Measurements from ENCODE around the gene MSMO1. TPM values are rescaled to one million over a fixed set of nuclear protein-coding genes. Genes with fewer than 3 reads are reported as not detected.

MSMO1 gene
- total RNA-seq, 2 donors from 2014 or later: 106 to 109 TPM

DNA sequence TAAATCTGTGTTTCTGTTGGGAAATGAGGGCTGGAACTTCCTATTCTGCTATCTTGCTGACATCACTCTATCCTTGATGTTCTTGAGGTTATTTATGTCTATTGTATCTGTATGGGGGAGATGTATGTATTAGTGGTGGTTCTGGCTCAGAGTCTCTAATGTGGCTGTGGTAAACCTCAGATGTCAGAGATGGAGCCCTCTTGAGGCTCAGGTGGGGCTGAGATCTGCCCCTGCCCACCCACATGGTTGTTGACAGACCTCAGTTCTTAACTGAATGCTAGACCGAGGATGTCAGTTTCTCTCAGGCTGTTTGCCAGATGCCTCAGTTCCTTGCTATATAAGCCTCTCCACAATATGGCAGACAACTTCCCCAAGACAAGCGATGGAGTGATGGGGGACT lies 48.0 kb downstream of the MSMO1 start:
- no peak for TF ChIP-seq CTCF (conservative IDR thresholded peaks at IDR 0.05)
- Mint-ChIP-seq H3K4me1 (peaks cover 20% of the 10 kb centered on the region), H3K9me3 (no peaks in the 10 kb centered on the region), H3K27ac (no peak overlapping the region), H3K27me3 (ENCODE audit: insufficient read depth) (peaks cover 11% of the 10 kb centered on the region), H3K36me3 (ENCODE audit: low read depth) (no peaks in the 10 kb centered on the region), H3K4me3 (no peak overlapping the region)
- no peak for DNase-seq
- WGBS, 2 experiments (ENCODE audit: insufficient coverage in 1 of 2, insufficient read length in 1 of 2): 81% methylated on average over 2 of the region's 2 CpGs; no CpG with 5 or more reads in 1 of the 2 experiments
- H3K27ac ChIP-seq (ENCODE audit: low read depth, low read length): no peak overlapping the region
- H3K27me3 ChIP-seq (ENCODE audit: control insufficient read depth, insufficient read depth, low read length, poor library complexity, severe bottlenecking): no peaks in the 10 kb centered on the region
- H3K9ac ChIP-seq (ENCODE audit: extremely low read depth, low read length, poor library complexity, severe bottlenecking): no peak overlapping the region
- no peaks in the 10 kb centered on the region for H3K36me3 ChIP-seq (ENCODE audit: control insufficient read depth, insufficient read depth, low read length)
- peaks cover 3% of the 10 kb centered on the region for H3K4me1 ChIP-seq (ENCODE audit: control insufficient read depth, insufficient read depth, low read length)
- no peaks in the 10 kb centered on the region for H3K9me3 ChIP-seq (ENCODE audit: control insufficient read depth, low read length)
- H3K4me3 ChIP-seq (ENCODE audit: low read length): no peak overlapping the region

DNA sequence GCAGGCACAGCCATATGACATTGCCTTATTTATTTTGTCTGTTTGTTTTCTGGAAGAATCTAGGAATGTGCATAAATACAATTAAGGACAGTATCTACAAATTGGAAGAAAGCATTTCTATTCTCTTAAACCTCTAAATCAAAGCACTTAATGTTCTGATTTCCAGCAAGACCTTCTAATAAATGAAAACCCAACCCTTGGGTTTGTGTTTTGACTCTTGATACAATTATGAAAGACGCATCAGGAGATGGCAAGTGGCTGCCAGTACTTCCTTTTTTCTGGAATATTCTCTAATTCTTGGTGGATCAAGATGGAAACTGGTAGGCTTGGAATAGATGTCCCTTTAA lies 50.9 kb downstream of the MSMO1 start:
- no peaks in the 10 kb centered on the region for H3K9me3 ChIP-seq (ENCODE audit: control insufficient read depth, low read length)
- no peak for TF ChIP-seq CTCF (conservative IDR thresholded peaks at IDR 0.05)
- DNase-seq: no peak
- peaks cover 14% of the 10 kb centered on the region for H3K36me3 ChIP-seq (ENCODE audit: control insufficient read depth, insufficient read depth, low read length)
- Mint-ChIP-seq H3K27me3 (ENCODE audit: insufficient read depth) (peaks cover 11% of the 10 kb centered on the region), H3K4me3 (peak overlapping the region; percentile 77), H3K27ac (no peak overlapping the region), H3K9me3 (no peaks in the 10 kb centered on the region), H3K4me1 (peaks cover 43% of the 10 kb centered on the region), H3K36me3 (ENCODE audit: low read depth) (no peaks in the 10 kb centered on the region)
- H3K4me3 ChIP-seq (ENCODE audit: low read length): peak overlapping the region; percentile 83
- H3K9ac ChIP-seq (ENCODE audit: extremely low read depth, low read length, poor library complexity, severe bottlenecking): peak overlapping the region; percentile 70
- H3K27me3 ChIP-seq (ENCODE audit: control insufficient read depth, insufficient read depth, low read length, poor library complexity, severe bottlenecking): no peaks in the 10 kb centered on the region
- 40 to 90% methylated on average over 1 of the region's 1 CpG for WGBS, 2 experiments (ENCODE audit: insufficient coverage in 1 of 2, insufficient read length in 1 of 2)
- H3K27ac ChIP-seq (ENCODE audit: low read depth, low read length): no peak overlapping the region
- peaks cover 13% of the 10 kb centered on the region for H3K4me1 ChIP-seq (ENCODE audit: control insufficient read depth, insufficient read depth, low read length)

- 1 to 4% methylated on average over 22 to 82 of the region's 82 CpGs for WGBS, 2 experiments (ENCODE audit: insufficient coverage in 1 of 2, insufficient read length in 1 of 2)
These were observed 51.5 kb downstream of the MSMO1 start, which contains the start of gene CPE for GRCh38 chr4:165378745-165379677. CPE (plus strand) TSS chr4:165379008; CDS start chr4:165379222, 214 bp downstream.

More at GRCh38 chr4:165378745-165379677, 51.5 kb downstream of the MSMO1 start, which contains the start of gene CPE:
- H3K36me3 Mint-ChIP-seq (ENCODE audit: low read depth): no peaks in the 10 kb centered on the region
- H3K4me3 Mint-ChIP-seq: peak within 1 kb of the TSS; percentile 77
- H3K4me1 Mint-ChIP-seq: peaks cover 49% of the 10 kb centered on the region
- peak within 1 kb of the TSS; percentile 87 for H3K27ac Mint-ChIP-seq
- H3K9me3 ChIP-seq (ENCODE audit: control insufficient read depth, low read length): no peaks in the 10 kb centered on the region
- no peak within 1 kb of the TSS for H3K27ac ChIP-seq (ENCODE audit: low read depth, low read length)
- peak within 1 kb of the TSS; percentile 83 for H3K4me3 ChIP-seq (ENCODE audit: low read length)
- peak; percentile 90 for DNase-seq
- H3K27me3 ChIP-seq (ENCODE audit: control insufficient read depth, insufficient read depth, low read length, poor library complexity, severe bottlenecking): no peaks in the 10 kb centered on the region
- TF ChIP-seq CTCF (conservative IDR thresholded peaks at IDR 0.05): peak; percentile 54
- peaks cover 11% of the 10 kb centered on the region for H3K27me3 Mint-ChIP-seq (ENCODE audit: insufficient read depth)
- H3K9ac ChIP-seq (ENCODE audit: extremely low read depth, low read length, poor library complexity, severe bottlenecking): peak within 1 kb of the TSS; percentile 70
- no peaks in the 10 kb centered on the region for H3K9me3 Mint-ChIP-seq
- H3K36me3 ChIP-seq (ENCODE audit: control insufficient read depth, insufficient read depth, low read length): peaks cover 14% of the 10 kb centered on the region
- H3K4me1 ChIP-seq (ENCODE audit: control insufficient read depth, insufficient read depth, low read length): peaks cover 16% of the 10 kb centered on the region
